D721Med (cell line): ENCODE data around the gene SIGLEC5.

Source experiments
- DNase-seq: peaks from one replicate; pipeline ENCODE4 v3.0.0; 2011; ENCODE audit warnings: low spot score; ENCODE audit not compliant: insufficient read length
- FAIRE-seq: peaks from 2 replicates; lab custom pipeline; 2011; peaks lifted over from hg19 to GRCh38; lab: Jason Lieb, UNC
- CTCF ChIP-seq: IDR thresholded peaks from 2 replicates; pipeline ENCODE4 v1.5.1; 2012; ENCODE audit warnings: mild to moderate bottlenecking, control low read depth; ENCODE audit not compliant: insufficient read depth; ENCODE audit errors: missing control alignments

SIGLEC5 gene

GRCh38 chr19:51628153-51628939 is 1.9 kb downstream of the SIGLEC5 start:
- DNase-seq (no peak), FAIRE-seq (no peak)
- no peak for TF ChIP-seq CTCF

GRCh38 chr19:51627491-51628138 is 2.6 kb downstream of the SIGLEC5 start:
- TF ChIP-seq CTCF: no peak
- DNase-seq (no peak), FAIRE-seq (no peak)

GRCh38 chr19:51626675-51627074 is 3.5 kb downstream of the SIGLEC5 start:
- FAIRE-seq: no peak
- DNase-seq: no peak
- TF ChIP-seq CTCF: no peak

- no peak for DNase-seq
- FAIRE-seq: no peak
Observed at GRCh38 chr19:51621178-51621577, 9.0 kb downstream of the SIGLEC5 start.

GRCh38 chr19:51615991-51616390 is 14.2 kb downstream of the SIGLEC5 start:
- DNase-seq (no peak), FAIRE-seq (no peak)

More at GRCh38 chr19:51621178-51621577, 9.0 kb downstream of the SIGLEC5 start:
- no peak for TF ChIP-seq CTCF

GRCh38 chr19:51614789-51615188 is 15.4 kb downstream of the SIGLEC5 start:
- no peak for TF ChIP-seq CTCF
- DNase-seq (no peak), FAIRE-seq (no peak)

More at GRCh38 chr19:51615991-51616390, 14.2 kb downstream of the SIGLEC5 start:
- no peak for TF ChIP-seq CTCF

- TF ChIP-seq CTCF: no peak
- no peak for DNase-seq
- no peak for FAIRE-seq
Observed at GRCh38 chr19:51610576-51610975, 19.6 kb downstream of the SIGLEC5 start.
